SKM-1 treated with dmso at 0.1 percent for 144 hours (cell line): ENCODE data around the gene ART3.

Experiments
- DNase-seq: peaks from one replicate; lab custom pipeline; 2025; ENCODE audit not compliant: unreplicated experiment; lab: John Stamatoyannopoulos, UW

The ART3 gene

GRCh38 chr4:76144546-76144945 is 70.0 kb downstream of the ART3 start:
- DNase-seq, result no peak

- DNase-seq, result peak; percentile 46
Measured at GRCh38 chr4:76147454-76148141, 73.1 kb downstream of the ART3 start.

GRCh38 chr4:76148142-76148865 is 73.8 kb downstream of the ART3 start, which contains the start of gene NUP54:
Gene NUP54 (minus strand): TSS chr4:76148397. CDS start chr4:76148374, 23 bp downstream.
- peak; percentile 93 for DNase-seq

- no peak for DNase-seq
Measured at GRCh38 chr4:76153356-76153755, 78.8 kb downstream of the ART3 start.

GRCh38 chr4:76155979-76156378 is 81.5 kb downstream of the ART3 start:
- DNase-seq, result no peak

- DNase-seq, result no peak
Measured at GRCh38 chr4:76156635-76157034, 82.1 kb downstream of the ART3 start.

GRCh38 chr4:76160355-76160754 is 85.8 kb downstream of the ART3 start:
- no peak for DNase-seq
